ENCODE data around the gene UNKL. TPM values are rescaled to one million over a fixed set of nuclear protein-coding genes. Genes with fewer than 3 reads are reported as not detected.

UNKL gene
- total RNA-seq, 1 experiment from 2014 or later, result 18.8 TPM

GRCh38 chr16:1428511-1428910 is 14.0 kb upstream of the UNKL start:
- Histone ChIP-seq H3K27me3 (ENCODE audit: low read length) (no peaks in the 10 kb centered on the region), H3K4me1 (ENCODE audit: insufficient read depth, low read length) (no peaks in the 10 kb centered on the region), H3K9me2 (replicated peaks; ENCODE audit: low read length) (no peaks in the 10 kb centered on the region), H3K4me3 (ENCODE audit: low read length) (no peak overlapping the region), H3K4me2 (ENCODE audit: low read length) (no peak overlapping the region), H2AFZ (ENCODE audit: low read length) (no peak overlapping the region), H3K9ac (ENCODE audit: low read length) (no peak overlapping the region), H3F3A (ENCODE audit: low read length, unreplicated experiment) (no peaks in the 10 kb centered on the region), H4K20me1 (ENCODE audit: low read length) (no peaks in the 10 kb centered on the region), H3K36me3 (ENCODE audit: low read depth, low read length) (no peaks in the 10 kb centered on the region), H3K9me3 (ENCODE audit: low read length) (no peaks in the 10 kb centered on the region), H3K27ac (ENCODE audit: low read length) (no peak overlapping the region), H3K79me2 (ENCODE audit: low read length) (no peaks in the 10 kb centered on the region)
- DNase-seq, result no peak
- no peak for TF ChIP-seq EZH2phosphoT487 (IDR thresholded peaks at IDR 0.05; ENCODE audit: borderline replicate concordance, low read length)
- TF ChIP-seq CTCF (conservative IDR thresholded peaks at IDR 0.05; ENCODE audit: low read depth, low read length), result 0 out of 2 replicates have a peak, but pooled peaks have one; percentile 15
- no peak for TF ChIP-seq EZH2 (IDR thresholded peaks at IDR 0.05; ENCODE audit: low read length, unreplicated experiment)
- intact Hi-C loops (cut with micrococcal nuclease), result no loop called here
- no TSS peak for BruUV-seq (replicated peaks)
- ChIA-PET POLR2A (ENCODE audit: unreplicated experiment) (no interaction called here), CTCF (no interaction called here)
- ATAC-seq, result no peak

- Histone ChIP-seq H3K9me3 (ENCODE audit: low read length) (no peaks in the 10 kb centered on the region), H3K36me3 (ENCODE audit: low read depth, low read length) (no peaks in the 10 kb centered on the region), H3K79me2 (ENCODE audit: low read length) (no peaks in the 10 kb centered on the region), H3F3A (ENCODE audit: low read length, unreplicated experiment) (no peaks in the 10 kb centered on the region), H3K4me2 (ENCODE audit: low read length) (no peak overlapping the region), H3K9me2 (replicated peaks; ENCODE audit: low read length) (no peaks in the 10 kb centered on the region), H2AFZ (ENCODE audit: low read length) (no peak overlapping the region), H4K20me1 (ENCODE audit: low read length) (no peaks in the 10 kb centered on the region), H3K4me3 (ENCODE audit: low read length) (no peak overlapping the region), H3K9ac (ENCODE audit: low read length) (no peak overlapping the region), H3K4me1 (ENCODE audit: insufficient read depth, low read length) (no peaks in the 10 kb centered on the region), H3K27ac (ENCODE audit: low read length) (no peak overlapping the region), H3K27me3 (ENCODE audit: low read length) (no peaks in the 10 kb centered on the region)
- ATAC-seq (no peak), DNase-seq (no peak)
- intact Hi-C loops (cut with micrococcal nuclease), result no loop called here
- TF ChIP-seq EZH2phosphoT487 (IDR thresholded peaks at IDR 0.05; ENCODE audit: borderline replicate concordance, low read length) (no peak), EZH2 (IDR thresholded peaks at IDR 0.05; ENCODE audit: low read length, unreplicated experiment) (no peak), CTCF (conservative IDR thresholded peaks at IDR 0.05; ENCODE audit: low read depth, low read length) (no peak)
- BruUV-seq (replicated peaks), result no TSS peak
- POLR2A ChIA-PET (ENCODE audit: unreplicated experiment), result no interaction called here
- CTCF ChIA-PET, result interaction anchor here (0.6 kb wide), 1 partner anchor 167 kb away, joined by 4 read pairs; no protein-coding TSS in a partner anchor
These were observed 13.3 kb upstream of the UNKL start for GRCh38 chr16:1427473-1428461.
